ENCODE data around the gene RAPGEF6.
"Not testable (repeated sequence)": the region's sequence is repeated elsewhere in the genome, so short reads cannot be mapped to it uniquely, and the experiment has no call there.

The RAPGEF6 gene

DNA sequence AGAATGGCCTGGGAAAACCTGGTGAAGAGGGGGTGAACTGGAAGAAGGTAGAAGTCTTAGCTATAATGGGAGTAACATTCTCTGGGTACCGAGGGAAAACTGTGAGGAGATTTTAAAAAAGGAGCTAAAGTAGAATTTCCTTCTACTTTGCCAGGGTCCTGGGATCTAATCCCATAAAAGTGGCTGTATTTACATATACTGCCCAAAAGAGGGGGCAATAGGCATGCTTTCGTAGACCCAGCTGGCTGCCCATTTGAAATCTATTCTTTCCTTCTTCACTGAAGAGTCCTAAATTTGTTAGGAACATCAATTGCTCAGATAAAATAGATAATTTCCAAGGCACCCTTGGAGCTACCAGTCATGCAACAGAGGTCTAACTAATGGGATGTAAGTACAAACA lies 212.0 kb downstream of the RAPGEF6 start:
- no peak for DNase-seq (ENCODE audit: low read depth)

DNA sequence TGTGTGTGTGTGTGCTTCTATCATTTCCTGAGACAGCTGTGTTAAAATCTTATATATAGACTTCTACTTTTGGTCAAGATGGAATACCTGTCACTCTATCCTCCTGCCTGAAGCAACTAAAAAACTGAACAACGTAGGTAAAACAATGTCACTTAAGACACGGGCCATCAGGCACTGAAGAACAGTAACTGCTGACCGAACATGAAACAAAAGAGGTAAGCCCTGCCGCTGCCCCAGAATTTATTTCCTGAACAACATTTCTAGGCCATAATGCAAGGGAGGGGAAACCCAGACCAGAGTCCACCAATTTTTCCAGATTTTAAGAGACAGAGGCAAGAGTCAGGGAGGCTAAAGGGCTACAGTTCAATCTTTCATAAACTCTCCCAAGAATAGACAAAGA lies 215.2 kb downstream of the RAPGEF6 start:
- no peak for DNase-seq (ENCODE audit: low read depth)

DNA sequence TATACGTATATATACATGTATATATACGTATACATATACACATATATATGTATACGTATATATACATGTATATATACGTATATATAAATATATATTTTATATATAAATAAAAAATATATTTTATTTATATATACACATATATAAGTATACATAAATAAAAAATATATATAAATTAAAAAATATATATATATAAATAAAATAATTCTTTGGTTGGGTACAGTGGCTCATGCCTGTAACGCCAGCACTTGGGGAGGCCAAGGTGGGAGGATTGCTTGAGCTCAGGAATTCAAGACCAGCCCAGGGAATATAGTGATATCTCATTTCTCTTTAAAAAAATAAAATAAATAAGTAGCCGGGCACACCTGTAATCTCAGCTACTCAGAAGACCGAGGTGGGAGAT lies 216.2 kb downstream of the RAPGEF6 start:
- DNase-seq (ENCODE audit: low read depth): no peak

DNA sequence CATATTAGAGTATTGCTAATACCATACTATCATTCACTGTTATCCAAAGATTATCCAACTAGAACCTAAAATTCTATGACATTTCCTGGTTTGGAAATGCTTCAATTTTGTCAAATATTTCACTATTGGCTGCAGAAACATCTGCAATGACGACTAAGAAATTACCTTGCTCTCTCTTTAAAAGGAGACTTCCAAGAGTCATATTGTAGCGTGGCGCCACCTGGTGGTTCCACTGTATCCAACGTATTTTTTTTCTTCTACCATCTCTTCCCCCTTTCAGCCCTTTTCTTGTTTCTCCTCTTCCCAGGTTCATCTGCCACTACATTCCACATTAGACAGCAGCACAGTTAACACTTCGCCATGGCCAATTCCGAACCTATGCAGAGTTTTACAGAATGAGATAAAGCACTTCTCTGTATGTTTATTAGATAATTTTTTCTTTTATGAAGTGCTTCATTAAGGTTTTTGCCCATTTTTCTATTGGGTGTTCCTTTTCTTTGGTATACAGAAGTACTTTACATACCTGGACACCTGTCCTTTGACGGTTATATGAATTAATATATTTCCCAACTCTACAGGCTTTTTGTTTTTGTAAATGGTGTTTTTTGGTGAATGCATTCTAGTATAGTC lies 217.7 kb downstream of the RAPGEF6 start:
- peak; percentile 55 for DNase-seq (ENCODE audit: low read depth)

DNA sequence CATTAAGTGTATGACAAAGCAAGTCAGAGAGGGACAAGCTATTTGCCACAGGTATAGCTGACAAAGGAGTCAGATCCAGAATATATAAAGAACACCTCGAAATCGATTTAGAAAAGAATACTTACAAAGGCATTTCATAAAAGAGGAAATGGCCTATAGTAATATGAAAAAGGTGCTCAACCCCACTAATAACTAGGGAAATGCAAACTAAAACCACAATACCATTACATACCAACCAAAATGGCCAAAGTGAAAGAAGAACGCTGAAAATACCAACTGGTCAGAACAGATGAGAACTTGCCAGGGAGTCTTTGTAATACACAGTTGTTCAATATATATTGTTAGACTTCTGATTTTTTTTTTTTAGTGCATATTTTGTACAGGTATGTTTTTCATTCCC lies 218.3 kb downstream of the RAPGEF6 start:
- DNase-seq (ENCODE audit: low read depth): no peak

DNA sequence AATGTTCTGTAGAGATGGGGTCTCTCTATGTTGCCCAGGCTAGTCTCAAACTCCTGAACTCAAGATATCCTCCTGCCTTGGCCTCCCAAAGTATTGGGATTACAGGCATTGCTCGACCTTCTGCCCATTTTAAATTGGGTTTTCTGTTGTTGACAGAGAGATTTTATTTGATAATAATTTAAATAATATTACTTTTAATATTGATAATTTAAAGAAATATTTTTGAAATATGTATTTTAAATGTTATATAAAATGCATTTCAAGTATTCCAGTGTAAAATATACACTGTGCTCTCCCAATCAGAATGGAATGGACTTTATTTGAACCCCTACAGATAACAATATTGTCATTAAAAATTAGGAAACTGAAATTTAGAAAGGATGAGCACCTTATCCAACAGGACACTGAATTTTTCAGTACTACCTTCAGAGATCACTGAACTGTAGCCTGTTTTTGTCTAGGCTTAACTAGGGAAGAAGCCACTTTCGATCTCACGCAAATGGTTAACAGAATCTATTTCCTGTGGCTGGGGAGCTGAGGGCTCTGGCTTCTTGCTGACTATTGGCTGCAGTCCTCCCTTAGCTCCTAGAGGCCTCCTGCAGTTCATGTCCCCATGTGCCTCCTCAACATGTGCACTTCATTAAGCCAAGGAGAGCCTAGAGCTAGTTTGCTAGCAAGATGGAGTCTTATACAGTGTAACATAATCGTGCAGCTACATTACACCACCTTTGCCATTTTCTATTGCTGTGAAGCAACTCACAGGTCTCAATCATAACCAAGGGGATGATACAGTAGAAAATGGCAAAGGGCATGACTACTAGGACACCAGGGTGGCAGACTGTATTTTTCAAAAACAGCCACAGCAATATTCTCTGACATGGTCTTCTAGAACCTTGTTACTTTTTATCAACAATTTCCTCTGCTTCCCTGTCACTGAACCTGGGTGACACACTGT lies 221.1 kb downstream of the RAPGEF6 start:
- DNase-seq (ENCODE audit: low read depth): no peak

DNA sequence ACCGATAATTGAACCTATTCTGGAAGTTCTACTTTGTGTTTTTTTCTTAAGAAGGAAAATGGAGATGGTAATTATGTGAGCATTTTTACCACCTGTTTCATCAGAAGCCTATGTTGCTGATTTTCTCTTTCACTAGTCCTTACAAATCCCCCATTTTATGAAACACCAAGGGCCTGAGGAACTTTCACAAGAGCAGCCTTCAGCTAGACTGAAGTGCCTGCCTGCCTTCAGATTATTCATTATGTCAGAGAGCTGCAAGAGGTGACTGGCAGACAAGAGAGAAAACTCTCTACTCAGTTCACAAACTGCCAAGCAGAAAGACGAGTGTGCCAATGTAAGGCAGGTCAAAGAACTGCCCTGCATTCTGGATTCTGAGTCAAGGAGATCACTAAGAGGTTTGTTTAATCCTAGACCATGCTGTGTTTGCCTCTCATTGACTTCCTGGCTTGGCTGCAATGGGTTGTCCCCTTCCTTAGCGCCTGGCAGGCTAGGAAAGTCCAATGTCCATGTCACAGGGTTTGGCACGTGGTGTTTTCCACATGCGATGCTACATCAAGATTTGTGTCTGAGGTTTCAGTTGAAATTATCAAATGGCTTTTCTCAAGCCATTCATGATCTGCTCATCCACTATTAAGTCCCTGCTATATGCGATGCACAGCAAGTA lies 227.9 kb downstream of the RAPGEF6 start:
- DNase-seq (ENCODE audit: low read depth): no peak

DNA sequence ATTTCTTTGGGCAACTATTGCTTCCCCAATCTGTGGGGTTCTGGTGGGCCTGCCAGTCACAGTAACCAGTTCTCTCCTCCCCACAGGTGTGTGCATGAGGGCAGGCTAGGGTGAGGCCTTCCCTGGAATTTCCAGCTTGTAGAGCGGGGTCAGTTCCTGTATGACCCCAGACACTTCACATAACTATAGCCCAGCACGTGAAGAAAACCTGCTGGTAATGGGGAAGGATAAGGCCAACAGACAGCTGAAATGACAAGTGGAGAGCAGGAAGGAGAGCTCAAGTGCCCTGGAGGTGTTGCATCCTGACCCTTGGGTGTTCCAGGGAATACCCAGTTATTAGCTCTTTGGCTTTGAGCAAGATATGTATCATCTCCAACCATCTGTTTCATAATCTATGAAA lies 229.0 kb downstream of the RAPGEF6 start:
- no peak for DNase-seq (ENCODE audit: low read depth)

DNA sequence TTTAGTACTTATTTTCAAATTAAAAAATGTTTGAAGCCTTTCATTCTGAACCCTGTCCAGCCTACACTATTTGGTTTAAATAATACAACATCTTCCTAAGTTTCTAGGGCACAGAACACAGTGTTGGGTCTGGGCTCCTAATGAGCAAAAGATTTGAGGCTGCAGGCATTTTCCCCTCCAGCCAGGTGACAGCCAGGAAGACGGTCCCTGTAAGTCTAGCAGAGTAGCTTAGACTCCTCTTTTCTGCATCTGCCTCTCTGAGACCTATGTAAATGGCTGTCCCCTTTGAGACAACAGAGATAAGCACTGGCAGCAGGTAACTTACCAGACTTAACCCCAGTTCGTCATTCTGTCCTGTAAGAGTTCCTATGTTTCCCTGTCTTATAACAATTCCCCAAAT lies 229.4 kb downstream of the RAPGEF6 start:
- DNase-seq (ENCODE audit: low read depth): no peak

DNA sequence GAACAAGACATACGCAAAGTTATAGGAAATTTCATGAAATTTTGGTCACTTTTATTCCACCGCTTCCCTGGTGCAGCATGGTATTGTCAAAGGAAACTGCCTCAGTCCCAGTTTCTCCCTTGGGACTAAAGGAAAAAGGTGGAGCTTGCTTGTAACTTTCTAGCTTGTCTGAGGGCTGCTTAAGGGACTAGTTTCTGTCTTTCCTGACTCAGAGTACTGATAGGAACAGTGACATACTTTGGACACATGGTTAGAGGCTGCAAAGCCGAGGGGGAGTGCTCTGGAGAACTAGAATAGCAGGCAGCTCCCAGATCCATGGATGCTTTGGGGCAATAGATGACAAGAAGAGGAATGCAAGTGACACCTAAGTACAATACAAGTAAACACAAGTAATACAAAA lies 234.4 kb downstream of the RAPGEF6 start:
- no peak for DNase-seq (ENCODE audit: low read depth)

DNA sequence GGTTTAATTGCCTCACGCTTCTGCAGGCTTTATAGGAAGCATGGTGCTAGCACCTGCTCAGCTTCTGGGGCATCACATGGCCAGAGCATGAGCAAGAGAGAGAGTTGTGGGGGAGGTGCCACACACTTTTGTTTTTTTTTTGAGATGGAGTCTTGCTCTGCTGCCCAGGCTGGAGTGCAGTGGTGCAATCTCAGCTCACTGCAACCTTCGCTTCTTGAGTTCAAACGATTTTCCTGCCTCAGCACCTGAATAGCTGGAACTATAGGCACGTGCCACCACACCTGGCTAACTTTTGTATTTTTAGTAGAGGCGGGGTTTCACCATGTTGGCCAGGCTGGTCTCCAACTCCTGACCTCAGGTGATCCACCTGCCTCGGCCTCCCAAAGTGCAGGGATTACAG lies 236.0 kb downstream of the RAPGEF6 start:
- DNase-seq (ENCODE audit: low read depth): not testable (repeated sequence)

DNA sequence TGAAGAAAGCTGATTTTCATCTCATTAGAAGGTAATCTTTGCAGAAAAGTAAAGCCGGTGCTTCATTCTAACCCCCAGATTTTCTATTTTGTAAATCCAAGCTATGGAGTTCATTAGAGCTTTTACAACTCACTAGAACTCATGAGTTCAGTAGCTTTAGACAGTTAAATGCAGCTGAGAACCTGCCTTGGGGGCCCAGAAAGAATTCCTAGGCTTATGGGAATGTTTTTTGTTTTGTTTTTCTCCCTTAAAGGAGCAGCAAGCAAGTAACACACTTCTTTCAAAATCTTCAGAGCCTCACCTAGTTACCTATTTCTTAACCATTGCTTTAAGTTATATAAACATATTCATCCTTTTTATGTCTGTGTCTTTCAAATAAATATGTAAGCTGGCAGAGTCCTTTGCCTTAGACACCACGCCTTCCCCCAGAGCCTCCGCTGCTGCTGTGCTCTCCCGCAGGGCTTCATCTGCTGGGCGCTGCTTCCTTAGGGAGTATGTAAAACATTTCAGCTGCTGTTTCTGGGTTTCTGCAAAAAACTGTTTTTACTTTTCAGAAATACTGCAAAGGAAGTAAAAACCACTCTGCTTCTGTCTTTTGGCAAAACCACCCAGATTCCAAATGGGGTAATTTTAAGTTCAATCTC lies 238.3 kb downstream of the RAPGEF6 start:
- no peak for DNase-seq (ENCODE audit: low read depth)

DNA sequence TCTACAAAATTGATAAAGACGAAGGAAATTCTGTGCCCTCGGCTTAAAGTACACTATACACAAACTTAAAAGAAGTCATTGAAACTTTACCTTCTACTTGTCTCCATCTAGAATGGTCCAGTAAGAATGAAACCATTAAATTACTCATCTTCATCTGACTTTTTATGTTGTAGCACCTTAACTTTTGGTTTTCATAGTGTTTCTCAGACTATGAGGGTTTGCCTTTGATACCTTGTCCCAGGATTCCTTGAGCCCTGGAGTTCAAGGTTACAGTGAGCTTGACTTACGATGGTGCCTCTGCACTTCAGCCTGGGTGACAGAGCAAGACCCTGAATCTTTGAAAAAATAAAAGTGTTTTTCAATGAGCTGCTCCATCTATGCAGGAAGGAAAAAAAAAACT lies 239.0 kb downstream of the RAPGEF6 start:
- no peak for DNase-seq (ENCODE audit: low read depth)

DNA sequence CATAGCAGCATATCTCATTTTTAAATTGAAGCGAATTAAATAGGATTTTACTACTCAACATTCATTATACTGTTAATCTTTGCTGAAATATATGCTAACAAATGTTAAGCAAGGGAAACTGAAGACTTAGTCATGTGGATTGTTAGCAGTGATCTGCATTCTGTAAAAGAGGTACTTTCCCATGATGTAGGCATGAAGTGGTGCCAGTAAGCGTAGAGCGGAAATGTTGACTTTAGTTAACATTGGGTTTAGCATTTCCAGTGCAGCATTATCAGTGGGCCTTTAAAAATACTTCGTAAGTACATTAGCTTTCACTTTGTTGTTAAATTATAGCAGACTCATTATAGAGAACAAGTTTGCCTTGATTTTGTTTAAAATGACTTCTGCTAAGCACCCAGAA lies 240.9 kb downstream of the RAPGEF6 start:
- no peak for DNase-seq (ENCODE audit: low read depth)

DNA sequence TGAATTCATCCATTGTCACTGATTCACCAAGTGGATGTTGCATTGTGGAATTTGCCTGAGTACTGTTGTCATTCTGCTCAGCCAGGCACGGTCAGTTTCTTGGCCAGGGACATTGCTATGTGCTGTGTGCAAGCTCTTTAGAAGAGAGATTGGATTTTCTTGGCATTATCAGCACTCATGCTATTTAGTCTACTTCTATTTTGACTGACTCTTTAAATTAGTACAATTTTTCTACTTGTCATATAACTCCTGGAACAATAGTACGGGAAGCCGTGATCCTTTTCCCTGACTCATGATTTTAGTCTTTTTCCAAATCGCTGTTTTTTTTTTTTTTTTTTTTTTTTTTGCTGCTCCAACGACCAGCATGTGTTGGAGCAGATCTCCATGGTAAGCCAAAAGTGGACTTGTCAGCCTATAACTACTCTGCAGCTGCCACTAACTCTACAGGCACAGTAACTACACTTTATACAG lies 241.5 kb downstream of the RAPGEF6 start:
- DNase-seq (ENCODE audit: low read depth): no peak

DNA sequence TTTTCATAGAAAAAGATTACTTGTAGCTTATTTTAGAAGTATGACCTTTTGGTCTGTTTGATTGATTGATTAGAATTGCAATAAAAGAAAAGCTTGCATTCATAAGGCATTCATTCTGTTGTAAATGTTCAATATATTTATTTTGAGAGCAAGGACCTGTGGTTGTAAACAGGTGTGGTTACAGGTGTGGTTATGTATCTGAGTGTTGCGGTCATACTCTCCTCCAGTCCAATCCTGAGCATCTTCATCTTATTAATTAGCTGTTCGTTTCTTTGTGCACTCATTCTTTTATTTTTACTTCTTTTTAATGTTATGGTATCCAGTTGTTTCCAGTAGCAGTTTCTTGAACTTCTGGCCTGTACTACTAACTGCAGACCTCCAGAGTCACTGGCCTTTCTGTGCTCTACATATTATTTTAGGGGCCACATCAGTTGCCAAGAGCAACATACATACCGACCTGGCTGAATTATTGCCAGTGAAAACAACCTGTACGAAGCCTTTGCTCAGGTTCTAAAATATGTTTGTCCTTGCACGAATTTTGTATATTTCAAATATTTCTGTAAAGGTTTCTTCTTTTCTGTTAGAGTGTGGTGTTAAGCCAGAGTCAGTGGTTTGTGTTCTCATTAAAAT lies 242.4 kb downstream of the RAPGEF6 start:
- DNase-seq (ENCODE audit: low read depth): no peak

DNA sequence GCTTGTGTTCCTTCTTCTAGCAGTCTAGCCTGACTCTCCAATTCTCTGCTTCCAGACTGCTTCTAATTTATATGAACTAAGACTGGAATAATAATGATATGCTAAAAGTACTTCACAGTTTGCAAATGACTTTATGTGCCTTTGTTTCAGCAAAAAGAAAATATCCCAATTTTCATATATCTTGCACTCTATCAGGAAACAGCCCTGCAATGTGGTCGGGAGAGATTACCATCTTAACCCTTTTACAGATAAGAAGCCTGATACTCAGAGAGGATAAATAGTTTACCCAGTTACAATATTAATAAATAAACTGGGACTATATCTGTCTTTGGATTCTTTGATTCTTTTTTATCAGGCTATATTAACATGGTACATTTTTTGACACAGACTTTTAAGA lies 245.2 kb downstream of the RAPGEF6 start:
- DNase-seq (ENCODE audit: low read depth): no peak

DNA sequence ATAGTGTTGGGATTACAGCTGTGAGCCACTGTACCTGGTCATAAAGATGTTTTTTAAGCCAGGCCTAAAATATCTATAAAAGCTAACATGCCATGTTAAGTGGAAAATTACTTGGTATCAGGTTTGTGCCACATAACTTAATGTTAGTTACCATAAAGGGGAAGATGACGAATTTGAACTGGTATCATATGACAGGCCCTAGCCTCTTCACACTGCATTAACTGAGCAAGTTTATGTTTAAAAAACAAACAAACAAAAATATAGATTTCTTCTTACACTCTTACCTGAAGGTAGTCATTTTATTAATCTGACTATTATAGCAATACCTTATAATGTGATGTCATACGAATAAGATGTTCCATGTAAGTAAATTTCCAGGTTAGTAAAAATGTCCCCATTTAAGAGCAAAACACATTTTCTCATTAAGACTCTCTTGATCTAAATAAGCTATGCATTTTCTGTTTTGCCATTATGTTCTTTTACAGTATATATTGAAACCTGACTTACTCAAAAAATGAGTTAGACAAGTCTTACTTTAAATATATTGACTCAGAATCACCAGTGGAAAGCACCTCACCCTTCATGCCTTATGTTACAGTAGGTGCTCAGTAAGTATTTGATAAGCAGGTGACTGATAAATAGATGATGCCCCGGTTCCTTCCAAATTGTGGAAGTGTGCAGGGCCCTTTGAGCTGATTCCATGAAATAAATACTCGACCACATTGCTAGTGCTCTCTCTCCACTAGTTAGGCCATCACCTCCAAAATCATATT lies 245.7 kb downstream of the RAPGEF6 start:
- DNase-seq (ENCODE audit: low read depth): no peak

DNA sequence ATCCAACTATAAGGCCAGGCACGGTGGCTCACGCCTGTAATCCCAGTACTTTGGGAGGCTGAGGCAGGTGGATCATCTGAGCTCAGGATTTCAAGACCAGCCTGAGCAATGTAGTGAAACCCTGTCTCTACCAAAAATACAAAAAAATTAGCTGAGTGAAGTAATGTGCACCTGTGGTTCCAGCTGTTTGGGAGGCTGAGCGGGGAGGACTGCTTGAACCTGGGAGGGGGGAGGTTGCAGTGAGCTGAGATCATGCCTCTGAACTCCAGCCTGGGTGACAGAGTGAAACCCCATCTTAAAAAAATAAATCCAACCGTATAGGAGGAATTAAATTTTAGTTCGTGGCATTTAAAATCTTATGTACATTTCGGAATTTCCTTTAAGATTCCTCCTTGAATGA lies 247.8 kb downstream of the RAPGEF6 start:
- no peak for DNase-seq (ENCODE audit: low read depth)

DNA sequence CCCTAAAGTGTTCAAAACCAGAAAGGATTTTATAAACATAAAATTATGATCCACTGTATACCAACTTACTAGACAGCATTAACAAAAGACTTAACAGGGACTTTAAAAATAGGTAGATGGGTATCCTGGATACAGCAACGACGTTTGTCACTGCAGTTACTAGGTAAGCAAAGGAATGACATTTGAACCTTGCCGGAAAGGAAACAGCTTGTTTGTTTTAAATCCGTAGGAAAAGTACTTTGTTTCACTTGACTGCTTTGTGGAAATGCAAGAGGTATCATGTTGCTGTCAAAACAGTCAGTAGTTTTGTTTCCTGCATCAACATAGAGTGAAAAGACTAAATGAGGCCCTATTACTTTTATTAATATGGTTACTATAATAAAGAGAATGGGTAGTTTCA lies 248.2 kb downstream of the RAPGEF6 start:
- DNase-seq (ENCODE audit: low read depth): no peak

DNA sequence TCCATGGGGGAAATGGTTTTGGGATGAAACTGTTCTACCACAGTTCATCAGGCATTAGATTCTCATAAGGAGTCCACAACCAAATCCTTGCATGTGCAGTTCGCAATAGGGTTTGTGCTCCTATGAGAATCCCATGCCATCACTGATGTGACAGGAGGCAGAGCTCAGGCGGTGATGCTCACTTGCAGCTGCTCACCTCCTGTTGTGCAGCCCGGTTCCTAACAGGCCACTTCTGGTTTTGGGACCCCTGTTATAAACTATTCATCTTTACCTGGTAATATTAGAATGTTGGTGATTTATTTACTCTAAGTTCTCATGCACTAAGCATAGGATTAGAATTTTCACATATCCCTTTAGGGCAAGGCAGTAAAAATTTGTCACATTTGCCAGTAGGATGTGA lies 248.9 kb downstream of the RAPGEF6 start:
- DNase-seq (ENCODE audit: low read depth): no peak

Measured in stimulated activated CD8-positive, alpha-beta memory T cell treated with anti-CD3 and anti-CD28 coated beads, Interleukin-12 subunit alpha, Interleukin-12 subunit beta, amount 100 ng/mL, for 4 hours (primary cell).